K562 (cell line): ENCODE results near the gene OR2W3. TPM values are rescaled to one million over a fixed set of nuclear protein-coding genes. Genes with fewer than 3 reads are reported as not detected.
A peak's percentile ranks its signal among the peaks of the same experiment; 100 is the strongest.

Experiments
- BHLHE40 ChIP-seq: IDR thresholded peaks from 2 replicates; pipeline ENCODE4 v1.6.1; 2011; ENCODE audit warnings: low read length, improper control_type of control experiment
- CCNT2 ChIP-seq: IDR thresholded peaks from 2 replicates; pipeline ENCODE4 v1.6.1; 2011; ENCODE audit warnings: borderline replicate concordance, low read depth, mild to moderate bottlenecking, moderate library complexity, mixed read lengths, low read length; ENCODE audit not compliant: insufficient read length; ENCODE audit errors: extremely low read depth
- DACH1 ChIP-seq: fragments of 450-650 bp; IDR thresholded peaks from 2 replicates; pipeline ENCODE4 v1.6.1; 2018; ENCODE audit not compliant: partially characterized antibody
- FOXK2 ChIP-seq, 2 experiments: fragments of 450-650 bp; IDR thresholded peaks in 1 of 2; conservative IDR thresholded peaks in 1 of 2; 2 replicates each; pipeline ENCODE4 v1.6.1; 2016; ENCODE audit warnings: low read depth in 2 of 2, mild to moderate bottlenecking in 1 of 2
- HDAC3 ChIP-seq: fragments of 450-650 bp; IDR thresholded peaks from 2 replicates; pipeline ENCODE4 v1.6.1; 2018; ENCODE audit warnings: borderline replicate concordance, mild to moderate bottlenecking, moderate library complexity; ENCODE audit not compliant: partially characterized antibody
- ILF3 ChIP-seq: fragments of 450-650 bp; IDR thresholded peaks from 2 replicates; pipeline ENCODE4 v1.6.1; 2018; ENCODE audit warnings: antibody characterized with exemption, mild to moderate bottlenecking, moderate library complexity, borderline replicate concordance
- LCOR ChIP-seq: sonication (generic); formaldehyde crosslinking; IDR thresholded peaks from 2 replicates; pipeline ENCODE4 v1.8.0; 2022; ENCODE audit warnings: mild to moderate bottlenecking, missing genetic modification reagents
- NCOA2 ChIP-seq, 2 experiments: fragments of 450-650 bp; IDR thresholded peaks; 2 replicates each; pipeline ENCODE4 v1.6.1; 2018; ENCODE audit warnings: mild to moderate bottlenecking in 2 of 2, moderate library complexity in 1 of 2; ENCODE audit not compliant: partially characterized antibody in 2 of 2
- NR2C2 ChIP-seq, 2 experiments: fragments of 200-800 bp in 1 of 2; sonication (Bioruptor generic) in 1 of 2; sonication (generic) in 1 of 2; formaldehyde crosslinking in 1 of 2; IDR thresholded peaks; 2 replicates each; pipeline versions ENCODE4 v1.6.1 to v1.8.0; 2016 to 2022; ENCODE audit warnings: mild to moderate bottlenecking in 1 of 2, missing compliant biosample characterization in 1 of 2, missing genetic modification characterization in 1 of 2, missing genetic modification reagents in 1 of 2
- NR4A1 ChIP-seq, 2 experiments: fragments of 250-450 bp in 1 of 2; fragments of 450-650 bp in 1 of 2; sonication (Bioruptor Pico) in 1 of 2; IDR thresholded peaks; 2 replicates each; pipeline versions ENCODE4 v1.4.0 to v1.6.1; 2016 to 2020; ENCODE audit warnings: mild to moderate bottlenecking in 2 of 2, missing compliant biosample characterization in 1 of 2, missing genetic modification characterization in 1 of 2, moderate library complexity in 1 of 2
- POLR3G ChIP-seq: IDR thresholded peaks from 2 replicates; pipeline ENCODE4 v1.6.1; 2011; ENCODE audit not compliant: insufficient read length, insufficient replicate concordance; ENCODE audit errors: extremely low read depth
- SMARCC2 ChIP-seq: fragments of 450-650 bp; IDR thresholded peaks from 2 replicates; pipeline ENCODE4 v1.6.1; 2017; ENCODE audit warnings: antibody characterized with exemption, moderate library complexity, mild to moderate bottlenecking, low read depth
- SREBF1 ChIP-seq: fragments of 150-350 bp; IDR thresholded peaks from 2 replicates; pipeline ENCODE4 v1.6.1; 2014; ENCODE audit warnings: antibody characterized with exemption, low read depth, low read length, borderline replicate concordance
- SRF ChIP-seq, 2 experiments: fragments of 250-450, 450-650 bp in 1 of 2; sonication (Bioruptor Pico) in 1 of 2; sonication (generic) in 1 of 2; formaldehyde crosslinking; IDR thresholded peaks; 2 replicates each; pipeline versions ENCODE4 v1.5.0 to v1.5.1; 2020 to 2022; ENCODE audit warnings: mild to moderate bottlenecking in 1 of 2, missing genetic modification reagents in 1 of 2
- TAL1 ChIP-seq: fragments of 450-650 bp; IDR thresholded peaks from 2 replicates; pipeline ENCODE4 v1.6.1; 2016; ENCODE audit warnings: mild to moderate bottlenecking
- ZNF717 ChIP-seq: fragments of 250-450 bp; sonication (Bioruptor Pico); IDR thresholded peaks from 2 replicates; pipeline ENCODE4 v1.5.0; 2021
- polyA plus RNA-seq, 8 experiments: library from polyadenylated mRNA; depleted of rRNA in 4 of 8; stranded (reverse) in 5 of 8; unstranded in 3 of 8; fragments of >200 nt; fragmentation: Nextera tagmentation in 2 of 8; fragmentation: Illumina TruSeq in 1 of 8; extraction: Ambion mirVana in 2 of 8; extraction: Trizol in 1 of 8; gene quantifications; 2 replicates each; pipeline versions ENCODE4 v1.2.1 to v1.2.3, GENCODE V29; 2011 to 2014; ENCODE audit warnings: inconsistent platforms in 1 of 8, missing spikeins in 1 of 8
- total RNA-seq, 7 experiments: library from RNA; depleted of rRNA in 6 of 7; stranded (reverse); fragments of >200 nt in 6 of 7; fragmentation: Illumina TruSeq in 2 of 7; extraction: Trizol in 2 of 7; gene quantifications; 2 replicates each; pipeline versions ENCODE4 v1.2.1 to v1.2.3, GENCODE V29; 2011 to 2021; ENCODE audit warnings: low replicate concordance in 1 of 7
- TF ChIP-seq, protein P1 (sequence below): fragments of 250-450 bp; sonication (Bioruptor Pico); IDR thresholded peaks from 2 replicates; pipeline ENCODE4 v1.8.0; 2022; ENCODE audit warnings: moderate library complexity, mild to moderate bottlenecking, inconsistent platforms
- TF ChIP-seq, protein P2 (sequence below): fragments of 450-650 bp; IDR thresholded peaks from 2 replicates; pipeline ENCODE4 v1.6.1; 2017; ENCODE audit warnings: mild to moderate bottlenecking, moderate library complexity
- TF ChIP-seq, protein P3 (sequence below): fragments of 450-650 bp; IDR thresholded peaks from 2 replicates; pipeline ENCODE4 v1.6.1; 2017; ENCODE audit warnings: antibody characterized with exemption, mild to moderate bottlenecking

OR2W3 gene
- total and polyA plus RNA-seq, 9 of the 15 experiments (the other 6 are each of a cell fraction or from before 2014, with no cell fraction given): 0.67 to 7.6 (median 3.7) TPM

DNA sequence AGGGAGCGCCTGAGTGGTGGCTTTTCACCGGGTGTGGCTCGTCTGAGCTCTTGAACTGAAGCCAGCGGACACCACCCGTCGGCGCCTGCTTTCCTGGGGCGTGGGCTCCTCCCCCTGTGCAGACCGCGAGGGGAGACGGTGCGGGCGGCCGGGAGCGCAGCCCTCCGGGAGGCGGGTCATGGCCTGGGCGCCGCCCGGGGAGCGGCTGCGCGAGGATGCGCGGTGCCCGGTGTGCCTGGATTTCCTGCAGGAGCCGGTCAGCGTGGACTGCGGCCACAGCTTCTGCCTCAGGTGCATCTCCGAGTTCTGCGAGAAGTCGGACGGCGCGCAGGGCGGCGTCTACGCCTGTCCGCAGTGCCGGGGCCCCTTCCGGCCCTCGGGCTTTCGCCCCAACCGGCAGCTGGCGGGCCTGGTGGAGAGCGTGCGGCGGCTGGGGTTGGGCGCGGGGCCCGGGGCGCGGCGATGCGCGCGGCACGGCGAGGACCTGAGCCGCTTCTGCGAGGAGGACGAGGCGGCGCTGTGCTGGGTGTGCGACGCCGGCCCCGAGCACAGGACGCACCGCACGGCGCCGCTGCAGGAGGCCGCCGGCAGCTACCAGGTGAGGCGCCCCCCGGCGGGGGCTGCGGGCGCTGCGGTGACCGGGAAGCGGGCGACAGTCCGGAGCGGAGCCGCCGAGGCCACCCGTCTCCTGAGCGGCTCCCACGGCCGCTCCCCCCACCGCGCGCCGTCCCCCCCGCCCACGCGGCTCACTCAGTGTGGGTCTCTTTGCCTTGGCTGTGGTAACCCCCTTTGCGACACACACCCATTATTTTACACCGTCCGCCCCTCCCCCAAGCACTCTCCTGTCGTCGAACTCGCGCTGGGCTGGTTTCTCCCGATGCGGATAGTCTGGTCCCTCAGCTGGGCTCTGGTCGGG is 38.1 kb upstream of the OR2W3 start, which contains the start of gene TRIM58 (continued):
- TF ChIP-seq, protein P1, sequence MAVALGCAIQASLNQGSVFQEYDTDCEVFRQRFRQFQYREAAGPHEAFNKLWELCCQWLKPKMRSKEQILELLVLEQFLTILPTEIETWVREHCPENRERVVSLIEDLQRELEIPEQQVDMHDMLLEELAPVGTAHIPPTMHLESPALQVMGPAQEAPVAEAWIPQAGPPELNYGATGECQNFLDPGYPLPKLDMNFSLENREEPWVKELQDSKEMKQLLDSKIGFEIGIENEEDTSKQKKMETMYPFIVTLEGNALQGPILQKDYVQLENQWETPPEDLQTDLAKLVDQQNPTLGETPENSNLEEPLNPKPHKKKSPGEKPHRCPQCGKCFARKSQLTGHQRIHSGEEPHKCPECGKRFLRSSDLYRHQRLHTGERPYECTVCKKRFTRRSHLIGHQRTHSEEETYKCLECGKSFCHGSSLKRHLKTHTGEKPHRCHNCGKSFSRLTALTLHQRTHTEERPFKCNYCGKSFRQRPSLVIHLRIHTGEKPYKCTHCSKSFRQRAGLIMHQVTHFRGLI: no peak
- TF ChIP-seq SREBF1 (no peak), CCNT2 (peak; percentile 87), NCOA2 (IDR thresholded peaks at IDR 0.05; ENCODE audit: partially characterized antibody in 2 of 2) (no peak), SRF (CRISPR knock-in tag; IDR thresholded peaks at IDR 0.05) (0 out of 4 replicates have a peak, but pooled peaks of 1 of the 2 experiments have one; percentile 14), NR4A1 (CRISPR knock-in tag; IDR thresholded peaks at IDR 0.05) (no peak), NR4A1 (tag; IDR thresholded peaks at IDR 0.05) (no peak; the same call in 1 of the 2 replicates), HDAC3 (no peak), POLR3G (no peak), NR2C2 (CRISPR knock-in tag; IDR thresholded peaks at IDR 0.05) (0 out of 2 replicates have a peak, but pooled peaks have one; percentile 16), NR2C2 (tag; IDR thresholded peaks at IDR 0.05) (peak; percentile 75), BHLHE40 (peak; percentile 74), ILF3 (peak; percentile 88), LCOR (CRISPR knock-in tag) (peak; percentile 48; the same call in 1 of the 2 replicates), DACH1 (no peak), SMARCC2 (0 out of 2 replicates have a peak, but pooled peaks have one; percentile 2), TAL1 (no peak), FOXK2 (conservative IDR thresholded peaks at IDR 0.05 in 1 of 2, IDR thresholded peaks at IDR 0.05 in 1 of 2; ENCODE audit: low read depth in 2 of 2) (no peak; a peak in 1 of 4 replicates), ZNF717 (CRISPR knock-in tag) (no peak)
- TF ChIP-seq, protein P2, sequence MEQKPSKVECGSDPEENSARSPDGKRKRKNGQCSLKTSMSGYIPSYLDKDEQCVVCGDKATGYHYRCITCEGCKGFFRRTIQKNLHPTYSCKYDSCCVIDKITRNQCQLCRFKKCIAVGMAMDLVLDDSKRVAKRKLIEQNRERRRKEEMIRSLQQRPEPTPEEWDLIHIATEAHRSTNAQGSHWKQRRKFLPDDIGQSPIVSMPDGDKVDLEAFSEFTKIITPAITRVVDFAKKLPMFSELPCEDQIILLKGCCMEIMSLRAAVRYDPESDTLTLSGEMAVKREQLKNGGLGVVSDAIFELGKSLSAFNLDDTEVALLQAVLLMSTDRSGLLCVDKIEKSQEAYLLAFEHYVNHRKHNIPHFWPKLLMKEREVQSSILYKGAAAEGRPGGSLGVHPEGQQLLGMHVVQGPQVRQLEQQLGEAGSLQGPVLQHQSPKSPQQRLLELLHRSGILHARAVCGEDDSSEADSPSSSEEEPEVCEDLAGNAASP: no peak
- TF ChIP-seq, protein P3, sequence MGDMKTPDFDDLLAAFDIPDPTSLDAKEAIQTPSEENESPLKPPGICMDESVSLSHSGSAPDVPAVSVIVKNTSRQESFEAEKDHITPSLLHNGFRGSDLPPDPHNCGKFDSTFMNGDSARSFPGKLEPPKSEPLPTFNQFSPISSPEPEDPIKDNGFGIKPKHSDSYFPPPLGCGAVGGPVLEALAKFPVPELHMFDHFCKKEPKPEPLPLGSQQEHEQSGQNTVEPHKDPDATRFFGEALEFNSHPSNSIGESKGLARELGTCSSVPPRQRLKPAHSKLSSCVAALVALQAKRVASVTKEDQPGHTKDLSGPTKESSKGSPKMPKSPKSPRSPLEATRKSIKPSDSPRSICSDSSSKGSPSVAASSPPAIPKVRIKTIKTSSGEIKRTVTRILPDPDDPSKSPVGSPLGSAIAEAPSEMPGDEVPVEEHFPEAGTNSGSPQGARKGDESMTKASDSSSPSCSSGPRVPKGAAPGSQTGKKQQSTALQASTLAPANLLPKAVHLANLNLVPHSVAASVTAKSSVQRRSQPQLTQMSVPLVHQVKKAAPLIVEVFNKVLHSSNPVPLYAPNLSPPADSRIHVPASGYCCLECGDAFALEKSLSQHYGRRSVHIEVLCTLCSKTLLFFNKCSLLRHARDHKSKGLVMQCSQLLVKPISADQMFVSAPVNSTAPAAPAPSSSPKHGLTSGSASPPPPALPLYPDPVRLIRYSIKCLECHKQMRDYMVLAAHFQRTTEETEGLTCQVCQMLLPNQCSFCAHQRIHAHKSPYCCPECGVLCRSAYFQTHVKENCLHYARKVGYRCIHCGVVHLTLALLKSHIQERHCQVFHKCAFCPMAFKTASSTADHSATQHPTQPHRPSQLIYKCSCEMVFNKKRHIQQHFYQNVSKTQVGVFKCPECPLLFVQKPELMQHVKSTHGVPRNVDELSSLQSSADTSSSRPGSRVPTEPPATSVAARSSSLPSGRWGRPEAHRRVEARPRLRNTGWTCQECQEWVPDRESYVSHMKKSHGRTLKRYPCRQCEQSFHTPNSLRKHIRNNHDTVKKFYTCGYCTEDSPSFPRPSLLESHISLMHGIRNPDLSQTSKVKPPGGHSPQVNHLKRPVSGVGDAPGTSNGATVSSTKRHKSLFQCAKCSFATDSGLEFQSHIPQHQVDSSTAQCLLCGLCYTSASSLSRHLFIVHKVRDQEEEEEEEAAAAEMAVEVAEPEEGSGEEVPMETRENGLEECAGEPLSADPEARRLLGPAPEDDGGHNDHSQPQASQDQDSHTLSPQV: peak; percentile 81
